GM21786 (cell line): Measurements from ENCODE around the gene IWS1.
"Not testable (repeated sequence)": the region's sequence is repeated elsewhere in the genome, so short reads cannot be mapped to it uniquely, and the experiment has no call there.

Source experiments
- ATAC-seq: cut with Tn5 transposase; IDR thresholded peaks from one replicate; pipeline ENCODE4 v1.9.1; 2021; ENCODE audit not compliant: unreplicated experiment

Gene IWS1

DNA sequence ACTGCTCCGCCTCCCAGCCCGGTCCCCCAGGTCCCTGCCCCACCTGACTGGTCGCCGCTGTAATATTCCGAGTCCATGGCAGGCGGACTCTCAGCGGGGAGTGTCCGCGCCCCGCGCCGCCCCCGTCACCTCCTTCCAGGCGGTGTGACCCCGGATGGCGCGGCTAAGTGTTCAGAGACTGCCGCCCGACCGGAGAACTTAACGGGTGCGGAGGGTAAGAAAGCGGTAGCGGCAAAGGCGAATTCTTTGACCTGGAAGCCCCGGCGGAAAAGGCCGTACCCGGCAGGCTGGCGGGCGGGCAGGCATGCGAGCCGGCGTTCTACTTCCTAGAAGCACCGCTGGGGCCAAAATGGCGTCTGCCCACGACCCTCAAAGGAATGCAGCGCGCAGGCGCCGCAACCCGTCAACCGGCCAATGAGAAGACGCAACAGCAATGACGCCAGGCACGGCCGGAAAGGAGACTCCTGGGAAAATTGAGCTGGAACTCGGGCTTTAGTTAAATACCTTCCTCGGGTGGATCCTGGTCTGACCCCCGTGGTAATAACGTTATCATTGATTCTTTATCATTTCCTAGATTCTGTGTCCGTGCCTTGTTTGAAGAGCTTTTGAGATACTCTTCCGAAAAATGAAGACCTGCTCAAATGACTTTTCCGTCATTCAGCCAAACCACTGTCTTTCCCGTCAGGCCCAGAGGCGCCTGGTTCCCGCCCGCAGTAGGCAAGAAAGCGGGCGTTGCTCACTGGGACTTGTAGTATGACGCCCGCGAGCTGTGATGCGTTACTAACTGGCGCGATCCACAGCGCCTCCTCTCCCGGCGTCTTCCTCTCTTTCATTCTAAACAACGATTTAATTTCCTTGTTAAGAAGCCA is at the start of gene IWS1:
IWS1 (minus strand) TSS at position 358 of the 869 bp plus-strand sequence; CDS start at position 77, 281 bp downstream.
- ATAC-seq: peak; percentile 86

DNA sequence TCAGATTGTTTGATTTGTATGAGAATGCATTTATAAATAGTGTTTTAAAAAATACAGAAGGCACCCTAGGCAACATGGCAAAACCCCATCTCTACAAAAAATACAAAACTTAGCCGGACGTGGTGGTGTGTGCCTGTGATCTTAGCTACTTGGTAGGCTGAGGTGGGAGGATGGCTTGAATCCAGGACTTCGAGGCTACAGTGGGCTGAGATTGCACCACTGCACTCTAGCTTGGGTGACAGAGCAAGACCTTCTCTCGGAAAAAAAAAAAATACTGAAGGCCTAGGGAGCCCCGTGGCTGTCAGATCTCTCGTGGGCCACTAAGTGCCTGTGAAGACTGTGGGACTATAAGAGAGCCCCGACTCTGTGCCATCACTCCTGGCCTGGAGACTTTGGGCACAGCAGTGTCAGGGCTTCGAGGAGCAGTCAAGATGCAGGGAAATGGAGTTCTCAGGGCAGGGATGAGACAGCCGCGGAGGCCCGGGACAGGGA is 49.7 kb upstream of the IWS1 start:
- ATAC-seq: no peak

DNA sequence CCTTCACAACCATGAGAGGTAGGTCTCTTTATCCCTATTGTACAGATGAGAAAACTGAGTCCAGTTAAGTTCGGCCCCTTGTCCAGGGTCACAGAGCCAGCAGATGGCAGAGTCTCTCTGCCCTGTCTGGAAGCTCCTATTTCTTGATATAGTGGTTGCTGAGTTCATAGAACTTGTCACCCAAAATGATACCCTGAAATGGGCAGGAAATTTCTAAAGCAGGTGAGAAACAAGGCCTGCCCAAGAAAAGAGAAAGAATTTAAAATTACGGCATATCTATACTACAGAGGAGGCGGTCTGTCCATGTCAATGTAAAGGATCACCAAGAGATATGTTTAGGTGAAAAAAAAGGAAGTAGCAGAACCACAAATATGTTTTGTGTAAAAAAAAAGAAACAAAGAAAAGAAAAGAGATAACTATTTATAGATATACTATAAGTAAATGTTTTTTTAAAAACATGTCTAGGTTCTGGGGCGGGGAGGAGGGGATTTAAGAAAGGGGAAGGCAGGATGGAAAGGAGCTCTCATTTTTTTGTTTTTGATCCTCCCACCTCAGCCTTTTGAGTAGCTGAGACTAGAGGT is 49.0 kb upstream of the IWS1 start:
- ATAC-seq: peak; percentile 37

DNA sequence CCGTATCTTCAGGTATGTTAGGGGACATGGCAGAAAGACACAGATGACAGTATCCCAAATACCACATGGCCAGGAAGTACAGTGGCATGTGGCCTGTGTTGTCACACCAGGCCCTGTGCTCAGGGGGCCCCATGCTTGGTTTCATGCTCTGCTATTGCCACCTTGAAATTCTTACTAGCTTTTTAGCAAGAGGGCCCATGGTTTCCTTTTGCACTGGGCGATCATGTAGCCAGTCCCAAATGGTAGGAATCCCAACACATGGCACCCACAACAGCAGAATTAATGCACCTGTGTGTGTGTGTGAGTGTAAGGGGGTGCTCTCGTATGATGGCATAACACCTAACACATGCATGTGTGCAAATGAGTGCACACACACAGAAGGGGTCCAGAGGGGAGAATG is 48.4 kb upstream of the IWS1 start:
- ATAC-seq: no peak

DNA sequence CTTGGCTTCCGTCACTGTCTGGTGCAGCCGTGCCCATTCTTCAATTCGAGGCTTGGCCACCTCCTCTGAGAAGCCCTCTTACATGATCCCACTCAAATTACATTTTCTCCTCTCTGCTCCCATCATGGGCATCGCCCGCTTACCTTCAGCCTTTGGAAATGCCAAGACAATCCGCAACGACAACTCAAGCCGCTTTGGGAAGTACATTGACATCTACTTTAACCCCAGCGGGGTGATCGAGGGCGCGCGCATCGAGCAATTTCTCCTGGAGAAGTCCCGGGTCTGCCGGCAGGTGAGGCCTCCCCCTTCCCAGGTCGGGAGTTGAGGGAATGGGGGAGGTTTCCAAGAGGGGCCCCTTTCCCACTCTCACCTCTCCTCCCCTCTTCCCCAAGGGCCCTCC is 47.5 kb upstream of the IWS1 start:
- ATAC-seq: no peak

DNA sequence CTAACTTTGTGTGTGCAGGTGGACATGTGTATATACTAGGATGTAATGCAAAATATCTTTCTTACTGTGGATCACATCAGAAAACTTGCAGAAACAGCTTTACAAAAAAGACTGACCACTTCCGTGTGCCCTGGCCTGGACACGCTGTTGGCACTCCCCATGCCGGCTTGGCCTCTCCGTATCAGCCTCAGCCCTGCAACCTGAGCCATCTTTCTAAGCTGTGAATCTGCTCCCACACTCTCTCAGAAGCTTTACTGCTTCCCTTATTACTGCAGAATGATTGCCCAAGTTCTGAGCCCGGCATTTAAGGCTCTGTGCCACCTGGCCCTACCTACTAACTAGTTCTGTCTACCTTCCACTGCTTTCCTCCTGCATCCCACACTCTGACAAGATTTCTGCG is 47.0 kb upstream of the IWS1 start:
- no peak for ATAC-seq

DNA sequence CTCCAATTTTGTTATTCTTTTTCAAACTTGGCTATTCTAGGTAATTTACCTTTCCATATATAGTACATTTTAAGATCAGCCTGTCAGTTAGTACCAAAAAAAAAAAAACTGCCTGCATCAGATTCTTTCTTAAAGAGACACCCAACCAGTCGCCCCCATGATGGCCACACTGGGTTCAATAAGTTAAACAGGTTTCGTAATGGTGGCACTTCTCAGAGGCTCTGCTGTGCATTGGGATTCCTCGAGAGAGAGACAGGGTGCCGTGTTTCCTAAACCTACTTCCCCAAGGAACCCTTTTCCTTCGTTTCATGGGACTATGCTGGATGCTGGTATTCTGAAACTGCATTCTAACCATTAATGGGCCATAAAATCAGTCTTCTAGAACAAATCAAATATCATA is 46.6 kb upstream of the IWS1 start:
- ATAC-seq: no peak

DNA sequence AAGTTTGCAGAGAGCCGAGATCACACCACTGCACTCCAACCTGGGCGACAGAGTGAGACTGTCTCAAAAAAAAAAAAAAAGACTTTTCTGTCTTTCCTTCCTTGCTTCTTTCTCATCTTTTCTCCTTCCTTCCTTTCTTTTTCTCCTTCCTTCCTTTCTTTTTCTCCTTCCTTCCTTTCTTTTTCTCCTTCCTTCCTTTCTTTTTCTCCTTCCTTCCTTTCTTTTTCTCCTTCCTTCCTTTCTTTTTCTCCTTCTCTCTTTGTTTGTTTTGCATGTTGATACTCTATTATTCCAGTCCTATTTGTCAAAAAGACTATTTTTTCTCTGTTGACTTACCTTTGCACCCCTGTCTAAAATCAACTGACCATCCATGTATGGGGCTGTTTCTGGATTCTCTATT is 46.1 kb upstream of the IWS1 start:
- ATAC-seq: not testable (repeated sequence)

DNA sequence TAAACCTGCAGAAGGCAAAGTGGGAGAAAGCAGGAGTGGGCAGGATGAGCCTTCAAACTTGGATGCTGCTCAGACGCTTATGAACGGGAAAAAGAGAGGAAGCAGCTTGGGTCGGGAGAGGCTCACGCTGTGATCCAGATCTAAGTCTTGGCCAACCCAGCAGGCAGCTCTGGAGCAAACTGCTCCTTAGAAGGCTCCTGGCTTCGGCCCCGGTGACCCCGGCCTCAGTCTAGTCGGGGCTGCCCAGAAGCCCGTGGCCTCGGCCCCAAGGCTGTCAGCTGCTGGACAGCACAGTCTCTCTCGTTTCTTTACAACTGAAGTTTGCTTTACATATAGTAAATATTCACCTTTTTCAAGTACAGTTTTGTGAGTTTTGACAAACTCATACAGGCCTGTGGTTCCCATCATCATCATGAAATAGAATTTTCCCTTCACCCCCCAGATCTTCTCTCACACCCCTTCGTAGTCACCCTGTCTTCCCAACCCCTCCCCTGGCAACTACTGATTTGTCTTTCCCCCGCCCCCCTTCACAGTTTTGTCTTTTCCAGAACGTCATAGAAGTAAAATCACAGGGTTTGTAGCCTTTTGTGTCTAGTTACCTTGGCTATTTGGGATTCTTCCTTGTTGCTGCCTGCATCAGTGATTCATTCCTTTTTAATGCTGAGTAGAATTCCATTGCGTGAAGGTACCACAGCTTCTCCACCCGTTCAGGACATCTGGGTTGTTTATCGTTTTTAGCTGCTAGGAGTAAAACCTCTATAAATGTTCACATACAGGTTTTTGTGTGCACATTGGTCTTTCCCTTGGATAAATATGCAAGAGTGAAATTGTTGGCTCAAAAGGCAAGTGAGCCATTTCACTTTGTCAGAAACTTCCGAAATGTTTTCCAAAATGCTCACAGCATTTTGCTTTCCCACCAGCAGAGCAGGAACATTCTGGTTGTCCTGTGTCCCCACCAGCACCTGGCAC is 44.3 kb upstream of the IWS1 start:
- ATAC-seq: no peak

DNA sequence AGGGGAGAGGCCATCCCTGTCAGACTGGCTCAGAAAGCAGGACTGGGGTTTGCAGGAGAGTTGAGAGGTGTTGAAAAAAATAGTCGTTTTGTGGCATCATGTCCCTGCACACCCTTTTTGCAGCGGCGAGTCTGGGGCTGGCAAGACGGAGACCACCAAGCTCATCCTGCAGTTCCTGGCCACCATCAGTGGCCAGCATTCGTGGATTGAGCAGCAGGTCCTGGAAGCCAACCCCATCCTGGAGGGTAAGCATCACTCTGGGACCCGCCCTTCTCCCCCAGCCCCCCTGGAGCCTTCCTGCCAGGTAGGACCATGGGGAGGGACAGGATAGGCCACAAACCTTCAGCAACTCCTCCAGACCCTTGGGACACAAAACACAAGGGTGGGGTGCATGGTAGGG is 43.4 kb upstream of the IWS1 start:
- ATAC-seq: no peak

DNA sequence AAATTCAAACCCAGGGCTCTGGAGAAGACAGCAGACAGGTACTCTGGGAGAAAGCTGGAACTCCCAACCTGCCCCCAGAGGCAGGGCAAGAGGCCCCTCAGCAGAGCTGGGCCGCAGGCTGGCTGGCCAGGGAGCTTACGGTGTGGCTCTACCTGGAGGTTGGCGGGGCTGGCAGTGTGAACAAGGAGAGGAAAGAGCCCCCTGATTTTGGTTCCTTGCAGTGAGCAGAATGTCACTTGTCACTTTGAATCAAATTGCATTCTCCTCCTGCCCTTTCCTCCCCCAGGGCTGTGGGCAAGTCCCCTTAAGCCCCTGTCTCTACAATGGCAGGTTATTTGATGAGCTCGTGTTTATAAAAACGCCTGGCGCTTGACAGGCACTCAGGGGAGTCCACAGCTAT is 41.8 kb upstream of the IWS1 start:
- ATAC-seq: no peak

DNA sequence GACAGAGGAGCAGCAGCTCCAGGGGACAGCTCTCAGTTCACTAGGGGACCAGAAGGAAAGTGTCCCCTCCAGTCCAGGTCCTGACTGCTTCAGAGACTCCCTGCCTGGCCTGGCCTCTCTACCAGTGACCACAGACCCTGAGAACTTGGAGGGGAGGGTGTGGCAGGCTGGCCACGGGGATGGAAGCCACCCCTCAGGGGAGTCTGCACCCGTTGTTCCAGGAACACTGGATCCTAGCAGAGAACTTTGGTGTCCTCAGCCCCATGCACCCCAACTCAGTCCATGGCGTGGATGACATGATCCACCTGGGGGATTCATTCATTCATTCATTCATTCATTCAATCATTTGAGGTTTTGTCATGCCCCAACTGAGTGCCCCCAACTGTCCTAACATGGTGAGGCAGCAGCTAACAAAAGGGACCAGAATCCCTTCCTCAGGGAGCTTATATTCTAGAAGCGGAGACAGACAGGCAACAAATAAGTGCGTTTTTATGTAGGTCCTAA is 41.1 kb upstream of the IWS1 start:
- no peak for ATAC-seq

DNA sequence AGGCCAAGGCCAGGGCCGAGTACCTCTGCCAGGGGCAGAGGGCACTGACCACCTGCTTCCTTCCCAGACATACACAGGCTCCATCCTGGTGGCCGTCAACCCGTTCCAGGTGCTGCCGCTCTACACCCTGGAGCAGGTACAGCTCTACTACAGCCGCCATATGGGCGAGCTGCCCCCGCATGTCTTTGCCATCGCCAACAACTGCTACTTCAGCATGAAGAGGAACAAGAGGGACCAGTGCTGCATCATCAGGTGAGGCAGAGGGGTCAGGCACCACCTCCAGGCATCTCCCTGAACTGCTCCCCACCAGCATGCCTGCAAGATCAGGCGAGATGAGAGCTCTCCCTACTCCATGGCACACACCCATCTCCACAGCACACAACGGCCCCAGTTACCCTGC is 40.3 kb upstream of the IWS1 start:
- no peak for ATAC-seq

DNA sequence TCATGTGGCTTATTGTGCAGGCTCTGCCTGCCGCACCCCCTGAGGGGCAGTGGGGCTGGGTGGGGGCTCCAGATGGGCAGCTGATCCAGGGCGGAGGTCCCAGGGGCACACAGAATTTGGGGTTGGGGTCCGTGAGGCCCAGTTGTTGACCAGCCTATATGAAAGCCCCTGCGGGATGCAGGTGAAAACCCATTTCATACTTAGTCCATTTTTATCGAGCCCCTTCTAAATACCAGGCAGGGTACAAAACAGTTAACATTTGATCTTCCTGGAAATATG is 39.8 kb upstream of the IWS1 start:
- ATAC-seq: no peak

DNA sequence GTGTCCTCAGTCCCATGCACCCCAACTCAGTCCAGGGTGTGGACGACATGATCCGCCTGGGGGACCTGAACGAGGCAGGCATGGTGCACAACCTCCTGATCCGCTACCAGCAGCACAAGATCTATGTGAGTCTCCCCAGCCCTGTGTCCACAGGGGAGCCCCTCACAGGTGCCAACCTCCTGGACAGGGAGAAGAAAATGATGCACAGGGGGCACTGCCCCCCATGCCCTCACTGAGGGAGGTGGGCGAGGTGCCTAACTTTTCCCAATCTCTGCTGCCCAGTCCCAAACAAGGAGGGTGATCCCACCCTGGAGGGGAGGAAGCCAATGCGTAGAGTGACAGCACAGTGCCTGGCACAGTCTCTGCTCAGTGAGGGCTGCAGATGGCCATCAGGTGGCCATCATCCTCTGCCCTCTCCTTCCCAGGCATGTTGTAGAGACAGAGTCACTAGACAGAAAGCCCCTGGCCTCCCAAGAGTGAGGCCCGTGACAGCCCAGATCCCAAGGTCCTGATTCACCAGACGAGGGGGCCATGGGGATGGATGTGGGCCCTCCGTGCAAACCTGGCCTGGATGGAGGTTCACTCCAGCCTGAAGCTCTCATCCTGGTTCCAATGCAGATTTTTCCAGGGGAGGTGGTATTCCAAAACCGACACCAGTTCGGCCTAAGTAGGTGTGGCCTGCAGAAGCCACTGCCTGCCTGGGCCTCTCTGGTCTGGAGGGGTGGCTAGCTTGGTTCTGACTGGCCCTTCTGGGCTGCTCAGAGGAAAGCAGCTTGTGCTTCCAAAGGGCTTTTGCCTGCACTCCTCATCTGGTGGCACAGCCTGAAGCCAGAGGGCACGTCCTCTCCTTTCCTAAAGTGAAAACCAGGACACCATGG is 39.2 kb upstream of the IWS1 start:
- no peak for ATAC-seq

DNA sequence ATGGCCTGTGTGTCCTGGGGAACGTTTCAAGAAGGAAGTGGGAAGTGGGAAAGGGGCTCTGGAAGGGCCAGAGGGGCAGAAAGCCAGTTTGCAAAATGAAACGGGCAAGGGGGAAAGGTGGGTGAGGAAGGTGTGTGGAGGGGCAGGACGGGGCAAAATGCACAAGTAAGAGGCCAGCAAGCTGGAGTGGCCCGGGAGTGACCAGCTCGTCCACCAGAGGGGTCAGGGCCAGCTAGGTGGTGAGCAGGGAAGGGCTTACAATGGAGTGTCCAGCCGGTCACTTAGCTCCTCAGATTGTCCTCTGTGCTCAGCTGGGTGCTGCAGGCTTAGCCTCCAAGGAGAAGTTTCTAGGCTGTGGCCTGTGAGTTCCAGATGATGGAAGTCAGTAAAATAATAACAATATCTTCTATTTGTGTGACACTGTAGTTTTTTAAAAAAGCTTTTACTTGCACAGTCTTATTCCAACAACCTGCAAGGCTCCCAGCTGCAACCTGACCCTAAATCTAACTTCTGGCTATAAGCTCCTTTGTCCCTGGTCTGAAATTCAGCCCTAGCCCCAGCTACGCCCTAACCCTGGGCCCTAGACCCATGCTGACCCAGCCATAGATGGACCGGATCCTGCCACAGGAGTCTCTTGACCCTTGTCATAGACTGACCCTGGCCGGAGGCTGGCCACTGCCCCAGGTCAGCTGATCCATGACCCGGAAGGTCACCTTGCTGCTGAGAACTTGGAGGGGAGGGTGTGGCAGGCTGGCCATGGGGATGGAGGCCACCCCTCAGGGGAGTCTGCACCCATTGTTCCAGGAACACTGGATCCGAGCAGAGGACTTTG is 38.4 kb upstream of the IWS1 start:
- ATAC-seq: no peak

DNA sequence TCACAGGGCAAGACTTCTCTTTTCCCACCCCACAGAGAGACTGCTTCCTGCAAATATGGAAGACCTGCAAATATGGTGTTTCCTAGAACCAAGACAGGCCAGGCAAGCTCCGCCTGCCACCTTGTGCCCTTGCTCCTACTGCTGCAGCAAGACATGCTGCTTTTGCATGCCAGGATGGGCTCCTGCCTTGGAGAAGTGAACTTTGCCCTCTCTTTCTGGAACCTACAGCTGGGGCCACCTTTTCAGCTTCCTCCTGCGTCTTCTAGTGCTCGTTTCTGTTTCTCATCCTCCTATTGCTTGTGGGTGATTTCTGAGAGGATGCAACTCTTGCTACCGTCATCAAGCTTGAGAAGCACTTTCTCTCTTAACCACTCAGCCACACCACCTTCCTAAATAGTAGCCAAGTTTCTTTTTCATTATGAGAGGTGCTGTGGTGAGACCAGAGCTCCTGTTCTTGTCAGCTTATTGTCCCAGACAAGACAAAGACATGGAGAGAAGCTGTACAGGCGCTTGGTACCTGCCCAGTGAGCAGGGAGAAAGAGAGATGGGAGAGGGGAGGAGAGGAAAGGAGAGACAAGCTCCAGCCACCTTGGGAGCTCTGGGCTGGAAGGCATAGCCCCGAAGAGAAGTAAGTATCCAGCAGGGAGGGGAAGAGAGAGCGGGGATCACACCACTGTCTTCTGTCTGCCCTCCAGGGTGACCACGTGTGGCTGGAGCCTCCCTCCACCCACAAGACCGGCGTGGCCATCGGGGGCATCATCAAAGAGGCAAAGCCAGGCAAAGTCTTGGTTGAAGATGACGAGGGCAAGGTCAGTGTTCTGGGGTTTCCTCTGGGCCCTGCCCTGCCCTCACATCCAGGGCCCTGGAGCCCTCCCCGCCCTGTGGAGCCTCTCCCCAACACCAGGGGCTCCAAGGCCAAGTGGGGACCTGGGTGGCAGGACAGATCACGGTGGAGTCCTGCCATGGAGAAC is 37.5 kb upstream of the IWS1 start:
- peak; percentile 95 for ATAC-seq

DNA sequence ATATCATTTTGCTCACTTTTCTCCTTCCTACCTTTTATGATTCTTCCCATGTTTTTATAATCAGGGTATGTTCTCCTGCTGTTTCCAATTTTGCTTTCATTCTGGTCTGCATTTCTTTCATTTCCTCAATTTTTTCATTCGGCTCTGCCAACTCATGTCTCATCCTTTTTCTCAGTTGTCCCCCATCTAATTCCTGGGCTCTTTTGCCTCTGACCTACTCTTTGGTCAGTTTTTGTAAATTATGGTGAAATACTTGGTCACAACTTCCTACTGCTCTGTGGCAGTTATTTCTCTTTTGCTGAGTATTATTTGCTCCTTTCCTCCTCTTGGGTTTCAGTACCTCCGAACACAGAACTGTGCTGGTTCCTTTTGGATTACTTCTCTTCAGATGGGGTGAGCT is 36.6 kb upstream of the IWS1 start:
- ATAC-seq: no peak
